IPS DF 6.9 (cell line): Measurements from ENCODE around the gene RIN3.

Experiments
- DNase-seq: peaks from one replicate; pipeline ENCODE4 v3.0.0-alpha.2; 2013; ENCODE audit warnings: low read depth, low spot score
- H3K27ac ChIP-seq: one replicate; pipeline ENCODE4 v1.5.1; 2013; ENCODE audit warnings: low read length, control low read depth
- H3K27me3 ChIP-seq: 2 replicates; pipeline ENCODE4 v1.6.1; 2013; ENCODE audit warnings: mild to moderate bottlenecking, low read length; ENCODE audit not compliant: control insufficient read depth, insufficient read depth
- H3K36me3 ChIP-seq: 2 replicates; pipeline ENCODE4 v1.6.1; 2013; ENCODE audit warnings: low read length; ENCODE audit not compliant: control insufficient read depth, insufficient read depth
- H3K4me1 ChIP-seq: 2 replicates; pipeline ENCODE4 v1.6.1; 2013; ENCODE audit warnings: low read length; ENCODE audit not compliant: control insufficient read depth, insufficient read depth
- H3K4me3 ChIP-seq: 2 replicates; pipeline ENCODE4 v1.5.1; 2013; ENCODE audit warnings: mild to moderate bottlenecking, low read length
- H3K9me3 ChIP-seq: 2 replicates; pipeline ENCODE4 v1.6.1; 2013; ENCODE audit warnings: low read length, inconsistent platforms; ENCODE audit not compliant: control insufficient read depth, insufficient read depth
- WGBS: extraction: QIAGEN DNeasy Blood & Tissue Kit; methylation state at CpG from one replicate; pipeline ENCODE4 v1.1.7; 2013; ENCODE audit warnings: mixed read lengths, missing lambda C conversion rate; ENCODE audit not compliant: insufficient read length, insufficient coverage; 5-methylcytosine and 5-hydroxymethylcytosine counted together

The RIN3 gene

DNA sequence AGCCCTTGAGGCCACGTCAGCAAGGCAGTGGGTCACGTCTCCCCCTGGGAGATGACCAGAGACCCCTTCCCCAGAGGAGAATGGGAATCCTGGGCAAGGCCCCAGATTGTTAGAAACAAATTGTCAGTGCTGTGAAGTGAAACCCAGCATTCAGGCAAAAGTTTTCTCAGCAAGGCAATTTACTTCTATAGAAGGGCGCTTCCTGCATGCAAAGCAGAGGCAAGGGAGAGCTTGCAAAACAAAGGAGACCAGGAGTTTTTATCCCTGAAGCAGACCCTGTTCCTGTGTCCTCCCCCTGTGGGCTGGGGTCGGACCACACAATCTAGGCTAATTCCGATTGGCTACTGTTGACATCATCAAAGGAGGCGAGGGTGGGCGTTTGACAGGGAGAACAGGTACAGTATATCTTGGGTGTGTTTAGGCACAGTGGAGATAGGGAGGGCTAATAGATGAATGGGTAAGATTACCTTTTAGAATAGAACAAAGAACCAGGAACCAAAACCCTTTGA is 114.2 kb downstream of the RIN3 start:
- no peaks in the 10 kb centered on the region for H3K27me3 ChIP-seq
- H3K4me3 ChIP-seq, result no peak overlapping the region
- no peaks in the 10 kb centered on the region for H3K4me1 ChIP-seq
- no CpG with 5 or more reads among the region's 7 CpGs for WGBS
- H3K36me3 ChIP-seq, result no peaks in the 10 kb centered on the region
- H3K27ac ChIP-seq, result no peak overlapping the region
- DNase-seq, result no peak
- H3K9me3 ChIP-seq, result peaks cover 4% of the 10 kb centered on the region; the same call in 1 of the 2 replicates

DNA sequence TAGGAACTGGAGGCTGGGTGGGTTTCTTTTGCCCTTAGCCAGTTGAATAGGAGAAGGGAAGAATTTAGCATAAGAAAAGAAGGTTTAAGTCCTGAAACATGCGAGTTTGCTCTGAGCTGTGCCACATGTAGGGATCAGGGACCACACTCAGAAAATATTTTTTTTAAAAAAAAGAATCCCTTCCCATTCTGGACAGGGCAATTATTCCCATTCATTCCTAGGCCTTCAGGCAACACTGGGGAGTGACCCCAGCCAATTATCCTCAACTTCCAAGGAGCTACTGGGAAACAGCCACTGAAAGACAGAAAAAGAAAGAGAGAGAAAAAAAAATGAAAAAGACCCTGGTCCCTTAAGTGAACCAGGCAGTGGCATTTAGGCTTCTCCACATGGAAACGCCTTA is 115.1 kb downstream of the RIN3 start:
- Histone ChIP-seq H3K27me3 (no peaks in the 10 kb centered on the region), H3K36me3 (no peaks in the 10 kb centered on the region), H3K27ac (no peak overlapping the region), H3K4me1 (no peaks in the 10 kb centered on the region), H3K4me3 (no peak overlapping the region), H3K9me3 (peaks cover 4% of the 10 kb centered on the region; the same call in 1 of the 2 replicates)
- no peak for DNase-seq
- no CpG with 5 or more reads among the region's 2 CpGs for WGBS

DNA sequence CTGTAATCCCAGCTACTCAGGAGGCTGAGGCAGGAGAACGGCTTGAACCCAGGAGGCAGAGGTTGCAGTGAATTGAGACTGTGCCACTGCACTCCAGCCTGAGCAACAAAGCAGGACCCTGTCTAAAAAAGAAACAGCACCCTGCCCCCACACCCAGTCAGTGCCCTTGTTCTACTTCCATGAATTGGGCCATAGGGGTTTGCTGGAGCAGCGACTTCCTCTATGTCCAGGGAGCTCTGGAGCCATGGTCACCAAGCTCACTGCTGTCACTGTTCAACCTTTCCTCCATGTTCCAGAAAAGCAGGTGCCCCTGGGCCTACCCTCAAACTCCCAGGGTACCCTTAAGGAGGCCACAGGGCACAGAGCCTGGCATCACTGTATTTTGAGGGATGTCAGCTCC is 116.8 kb downstream of the RIN3 start:
- no peaks in the 10 kb centered on the region for H3K4me1 ChIP-seq
- H3K9me3 ChIP-seq, result peaks cover 4% of the 10 kb centered on the region; the same call in 1 of the 2 replicates
- no CpG with 5 or more reads among the region's 2 CpGs for WGBS
- H3K27me3 ChIP-seq, result no peaks in the 10 kb centered on the region
- no peak overlapping the region for H3K27ac ChIP-seq
- H3K4me3 ChIP-seq, result no peak overlapping the region
- H3K36me3 ChIP-seq, result no peaks in the 10 kb centered on the region
- DNase-seq, result no peak

DNA sequence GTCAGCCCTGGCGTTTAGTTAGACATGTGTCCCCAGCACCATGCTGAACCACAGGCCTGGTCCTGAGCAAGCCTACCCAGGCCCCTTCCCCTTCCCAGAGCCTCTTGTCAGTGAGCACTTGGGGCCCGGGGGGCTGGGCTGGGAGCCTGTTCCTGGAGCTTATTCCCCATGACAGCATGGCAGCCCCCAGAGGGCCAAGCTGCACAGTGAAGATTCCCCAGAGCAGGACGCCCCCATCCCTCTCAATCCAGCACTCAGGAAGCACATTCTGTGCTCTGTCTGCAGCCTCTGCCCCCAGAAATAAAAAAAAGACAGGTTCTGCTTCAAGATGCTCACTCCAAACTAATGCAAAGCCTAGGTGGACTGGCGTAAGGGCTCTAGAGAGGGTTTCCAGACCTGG is 117.5 kb downstream of the RIN3 start:
- Histone ChIP-seq H3K4me1 (no peaks in the 10 kb centered on the region), H3K36me3 (no peaks in the 10 kb centered on the region), H3K27me3 (no peaks in the 10 kb centered on the region), H3K4me3 (no peak overlapping the region), H3K27ac (no peak overlapping the region), H3K9me3 (peaks cover 4% of the 10 kb centered on the region; the same call in 1 of the 2 replicates)
- no peak for DNase-seq
- WGBS, result no CpG with 5 or more reads among the region's 4 CpGs

DNA sequence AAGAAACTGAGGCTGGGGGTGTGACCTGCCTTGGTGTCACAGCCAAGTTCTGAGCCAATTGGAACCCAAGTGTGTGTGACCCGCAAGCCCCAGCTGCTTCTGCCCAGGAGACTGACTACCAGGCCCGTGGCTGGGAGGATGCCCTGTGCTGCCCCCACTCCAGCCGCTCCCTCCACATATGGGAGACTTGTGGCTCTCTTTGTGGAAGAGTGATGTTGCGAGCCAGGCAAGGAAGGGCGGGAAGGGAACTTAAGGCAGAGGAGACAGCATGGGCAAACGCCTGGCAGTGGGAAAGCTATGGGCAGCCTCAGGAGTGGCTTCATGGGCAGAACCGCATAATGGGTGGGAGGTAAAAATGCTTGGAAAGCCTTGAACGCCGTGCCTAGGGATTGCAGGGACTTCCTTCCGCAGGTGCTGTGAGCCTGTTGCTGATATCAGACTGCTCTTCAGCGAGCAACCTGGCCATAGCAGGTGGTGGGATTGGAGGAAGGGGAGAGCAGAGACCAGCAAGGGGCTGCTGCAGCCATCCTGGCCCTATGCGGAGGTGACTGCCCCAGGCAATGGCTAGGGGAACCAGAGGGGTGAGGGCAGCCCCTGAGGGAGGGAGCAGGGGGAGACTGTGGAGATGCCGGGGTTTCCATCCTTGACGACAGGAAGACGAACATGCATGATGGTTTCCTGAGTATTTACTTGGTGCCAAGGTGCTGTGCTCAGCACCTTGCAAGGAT is 119.1 kb downstream of the RIN3 start:
- Histone ChIP-seq H3K27me3 (no peaks in the 10 kb centered on the region), H3K4me3 (no peak overlapping the region), H3K4me1 (no peaks in the 10 kb centered on the region), H3K9me3 (0 out of 2 replicates have a peak, but pooled peaks cover 2% of the 10 kb centered on the region), H3K27ac (no peak overlapping the region), H3K36me3 (no peaks in the 10 kb centered on the region)
- no peak for DNase-seq
- WGBS, result no CpG with 5 or more reads among the region's 15 CpGs

DNA sequence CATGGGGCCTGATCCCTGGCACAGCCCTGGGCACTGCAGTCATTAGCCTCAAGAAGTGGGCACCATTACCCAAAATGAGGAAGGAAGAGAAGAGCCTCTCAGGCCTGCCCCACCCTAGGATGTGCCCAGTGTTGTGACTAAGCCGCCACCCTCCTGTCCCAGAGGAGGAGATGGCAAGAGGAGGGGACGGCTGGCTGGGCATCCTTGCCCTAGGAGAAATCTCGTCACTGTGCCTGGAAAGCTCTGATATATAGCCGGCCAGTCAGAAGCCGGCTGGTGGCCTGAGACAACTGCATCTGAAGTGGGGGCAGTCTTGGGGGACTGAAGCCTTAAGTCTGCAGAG is 119.7 kb downstream of the RIN3 start:
- no peak overlapping the region for H3K4me3 ChIP-seq
- no peak for DNase-seq
- no peak overlapping the region for H3K27ac ChIP-seq
- no peaks in the 10 kb centered on the region for H3K36me3 ChIP-seq
- H3K9me3 ChIP-seq, result no peaks in the 10 kb centered on the region
- WGBS, result no CpG with 5 or more reads among the region's 5 CpGs
- H3K4me1 ChIP-seq, result no peaks in the 10 kb centered on the region
- H3K27me3 ChIP-seq, result no peaks in the 10 kb centered on the region

DNA sequence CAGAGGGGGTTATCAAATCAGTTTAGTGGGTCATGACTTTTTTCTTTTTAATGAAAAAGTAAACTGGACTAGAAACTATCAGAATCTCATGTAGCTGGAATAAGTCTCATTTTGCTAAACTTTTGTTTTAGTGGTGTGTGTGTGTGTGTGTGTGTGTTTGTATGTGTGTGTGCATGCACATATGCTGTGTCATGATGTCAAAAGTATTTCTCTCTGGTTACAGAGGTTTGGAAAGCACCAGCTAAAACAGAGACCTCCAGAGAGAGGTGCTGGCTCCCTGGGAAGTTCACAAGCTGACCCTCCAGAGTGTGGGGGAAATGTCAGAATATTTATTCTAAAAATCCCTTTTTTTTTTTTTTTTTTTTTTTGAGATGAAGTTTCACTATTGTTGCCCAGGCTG is 120.1 kb downstream of the RIN3 start:
- H3K9me3 ChIP-seq, result no peaks in the 10 kb centered on the region

DNA sequence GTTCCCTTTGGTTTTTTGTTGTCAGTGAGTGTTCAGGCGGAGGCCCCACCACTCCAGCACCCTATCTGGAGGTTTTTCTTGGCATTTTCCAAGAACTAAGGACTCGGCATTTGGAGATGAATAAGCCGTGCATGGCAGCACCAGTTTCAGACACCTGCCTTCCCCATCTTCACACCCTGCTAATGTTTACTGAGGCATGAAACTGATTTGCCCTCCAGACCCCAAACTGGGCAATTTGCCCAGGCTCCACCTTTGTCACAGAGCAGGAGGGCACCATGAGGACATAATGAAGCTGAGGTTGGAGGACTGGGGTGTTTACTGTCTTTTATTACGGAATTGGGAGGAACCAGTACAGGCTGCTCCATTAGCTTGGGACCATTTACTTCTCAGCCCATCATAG is 121.5 kb downstream of the RIN3 start:
- no peak for DNase-seq
- Histone ChIP-seq H3K9me3 (no peaks in the 10 kb centered on the region), H3K4me1 (no peaks in the 10 kb centered on the region), H3K27me3 (no peaks in the 10 kb centered on the region), H3K4me3 (no peak overlapping the region), H3K36me3 (no peaks in the 10 kb centered on the region), H3K27ac (no peak overlapping the region)
- WGBS, result no CpG with 5 or more reads among the region's 4 CpGs

More for the DNA sequence above, 120.1 kb downstream of the RIN3 start:
- Histone ChIP-seq H3K36me3 (no peaks in the 10 kb centered on the region), H3K27ac (no peak overlapping the region), H3K4me1 (no peaks in the 10 kb centered on the region), H3K27me3 (no peaks in the 10 kb centered on the region), H3K4me3 (no peak overlapping the region)
- no peak for DNase-seq

DNA sequence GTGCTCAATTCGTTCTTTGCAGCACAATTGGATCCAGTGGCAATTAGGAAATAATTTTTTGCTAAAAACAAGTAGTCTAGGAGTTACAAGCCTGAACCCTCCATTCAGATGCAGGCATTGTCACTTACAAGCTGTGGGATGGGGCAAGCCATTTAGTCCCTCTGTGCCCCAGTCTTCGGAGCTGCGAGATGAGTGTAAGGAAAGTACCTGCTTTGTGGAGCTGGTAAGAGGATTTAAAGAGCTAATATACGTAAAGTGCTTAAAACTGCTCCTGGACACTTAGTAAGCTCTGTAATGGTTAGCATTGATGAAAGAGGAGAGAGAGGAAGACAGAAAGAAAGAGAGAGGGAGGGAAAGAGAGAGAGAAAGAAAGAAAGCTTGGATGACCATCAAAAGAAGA is 122.3 kb downstream of the RIN3 start:
- DNase-seq, result no peak
- no peaks in the 10 kb centered on the region for H3K27me3 ChIP-seq
- H3K9me3 ChIP-seq, result no peaks in the 10 kb centered on the region
- no CpG with 5 or more reads among the region's 4 CpGs for WGBS
- no peak overlapping the region for H3K4me3 ChIP-seq
- no peaks in the 10 kb centered on the region for H3K36me3 ChIP-seq
- H3K27ac ChIP-seq, result no peak overlapping the region
- H3K4me1 ChIP-seq, result no peaks in the 10 kb centered on the region

DNA sequence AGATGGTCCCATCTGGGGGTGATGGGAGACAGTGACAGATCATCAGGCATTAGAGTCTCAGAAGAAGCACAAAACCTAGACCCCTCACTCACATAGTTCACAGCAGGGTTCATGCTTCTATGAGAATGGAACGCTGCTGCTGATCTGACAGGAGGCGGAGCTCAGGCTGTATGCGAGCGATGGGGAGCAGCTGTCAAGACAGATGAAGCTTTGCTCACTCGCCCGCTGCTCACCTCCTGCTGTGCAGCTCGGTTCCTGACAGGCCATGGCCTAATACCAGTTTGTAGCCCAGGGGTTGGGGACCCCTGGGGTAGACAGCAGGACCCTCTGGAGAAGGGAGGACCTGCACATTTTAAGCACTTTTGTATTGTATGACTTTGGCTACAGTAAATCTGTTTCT is 123.6 kb downstream of the RIN3 start:
- no peak overlapping the region for H3K4me3 ChIP-seq
- H3K27ac ChIP-seq, result no peak overlapping the region
- DNase-seq, result no peak
- H3K4me1 ChIP-seq, result no peaks in the 10 kb centered on the region
- H3K9me3 ChIP-seq, result no peaks in the 10 kb centered on the region
- H3K36me3 ChIP-seq, result no peaks in the 10 kb centered on the region
- no CpG with 5 or more reads among the region's 7 CpGs for WGBS
- H3K27me3 ChIP-seq, result no peaks in the 10 kb centered on the region

DNA sequence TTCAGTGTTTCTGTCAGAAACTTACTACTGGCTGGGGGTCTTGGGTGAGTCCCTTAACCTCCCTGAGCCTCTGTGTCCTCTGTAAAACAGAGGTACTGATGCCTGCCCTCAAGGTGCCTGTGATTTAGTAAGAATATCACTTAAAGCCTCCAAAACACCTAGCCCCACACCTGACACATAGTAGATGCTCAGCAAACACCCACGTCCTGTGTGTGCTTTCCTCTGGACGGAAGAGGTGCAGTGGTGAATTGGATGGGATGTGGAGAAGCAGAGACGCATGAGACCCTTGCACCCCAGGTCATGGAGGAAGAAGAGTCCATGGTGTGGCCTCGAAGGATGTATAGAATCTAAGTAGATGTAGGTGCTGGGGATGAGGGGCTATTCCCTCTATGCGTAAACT is 124.3 kb downstream of the RIN3 start:
- H3K9me3 ChIP-seq, result no peaks in the 10 kb centered on the region
- no peak for DNase-seq
- no peaks in the 10 kb centered on the region for H3K4me1 ChIP-seq
- H3K27ac ChIP-seq, result no peak overlapping the region
- H3K36me3 ChIP-seq, result no peaks in the 10 kb centered on the region
- H3K4me3 ChIP-seq, result no peak overlapping the region
- H3K27me3 ChIP-seq, result no peaks in the 10 kb centered on the region
- WGBS, result no CpG with 5 or more reads among the region's 5 CpGs
